GM19099 (cell line): ENCODE data around the gene SLC22A16.

Source experiments
- POLR2A ChIP-seq: IDR thresholded peaks from 3 replicates; pipeline ENCODE4 v1.6.1; 2011; ENCODE audit warnings: low read depth; ENCODE audit not compliant: insufficient read length; ENCODE audit errors: extremely low read depth

SLC22A16 gene

GRCh38 chr6:110468731-110469130 is 7.7 kb downstream of the SLC22A16 start:
- TF ChIP-seq POLR2A = no peak

GRCh38 chr6:110467566-110468140 is 8.8 kb downstream of the SLC22A16 start:
- TF ChIP-seq POLR2A = no peak

GRCh38 chr6:110462884-110463481 is 13.4 kb downstream of the SLC22A16 start:
- no peak for TF ChIP-seq POLR2A

- TF ChIP-seq POLR2A = no peak
Measured at GRCh38 chr6:110461376-110461775, 15.0 kb downstream of the SLC22A16 start.

GRCh38 chr6:110459137-110459536 is 17.3 kb downstream of the SLC22A16 start:
- no peak for TF ChIP-seq POLR2A

GRCh38 chr6:110458476-110458875 is 17.9 kb downstream of the SLC22A16 start:
- no peak for TF ChIP-seq POLR2A

- TF ChIP-seq POLR2A = no peak
Measured at GRCh38 chr6:110456694-110457093, 19.7 kb downstream of the SLC22A16 start.

- TF ChIP-seq POLR2A = no peak
Measured at GRCh38 chr6:110449541-110449895, 26.9 kb downstream of the SLC22A16 start.

- TF ChIP-seq POLR2A = no peak
Measured at GRCh38 chr6:110448846-110449540, 27.4 kb downstream of the SLC22A16 start.

- no peak for TF ChIP-seq POLR2A
Measured at GRCh38 chr6:110447761-110448160, 28.7 kb downstream of the SLC22A16 start.

GRCh38 chr6:110446405-110446804 is 30.0 kb downstream of the SLC22A16 start:
- TF ChIP-seq POLR2A = no peak

GRCh38 chr6:110440026-110440425 is 36.4 kb downstream of the SLC22A16 start:
- no peak for TF ChIP-seq POLR2A

GRCh38 chr6:110439356-110439755 is 37.1 kb downstream of the SLC22A16 start:
- TF ChIP-seq POLR2A = no peak

- TF ChIP-seq POLR2A = no peak
Measured at GRCh38 chr6:110434961-110435602, 41.3 kb downstream of the SLC22A16 start.

GRCh38 chr6:110432285-110432900 is 44.0 kb downstream of the SLC22A16 start:
- no peak for TF ChIP-seq POLR2A
